Right lung (tissue), 5 donors: Measurements from ENCODE around the gene LRRC45. TPM values are rescaled to one million over a fixed set of nuclear protein-coding genes. Genes with fewer than 3 reads are reported as not detected.

Experiments
- DNase-seq, 2 donors: peaks; one replicate each; pipeline ENCODE4 v3.0.0-alpha.2; 2013
- polyA plus RNA-seq, 5 donors: library from polyadenylated mRNA; unstranded; fragments of 120-200 nt; gene quantifications; one replicate each; pipeline versions ENCODE4 v1.2.1 to v1.2.3, GENCODE V29; 2013; ENCODE audit warnings: inconsistent platforms in 1 of 5, low replicate concordance in 1 of 5; ENCODE audit not compliant: insufficient read length in 5 of 5, insufficient read depth in 1 of 5

Gene LRRC45
- polyA plus RNA-seq, 5 donors: 11.4 to 24.3 (median 16.9) TPM

DNA sequence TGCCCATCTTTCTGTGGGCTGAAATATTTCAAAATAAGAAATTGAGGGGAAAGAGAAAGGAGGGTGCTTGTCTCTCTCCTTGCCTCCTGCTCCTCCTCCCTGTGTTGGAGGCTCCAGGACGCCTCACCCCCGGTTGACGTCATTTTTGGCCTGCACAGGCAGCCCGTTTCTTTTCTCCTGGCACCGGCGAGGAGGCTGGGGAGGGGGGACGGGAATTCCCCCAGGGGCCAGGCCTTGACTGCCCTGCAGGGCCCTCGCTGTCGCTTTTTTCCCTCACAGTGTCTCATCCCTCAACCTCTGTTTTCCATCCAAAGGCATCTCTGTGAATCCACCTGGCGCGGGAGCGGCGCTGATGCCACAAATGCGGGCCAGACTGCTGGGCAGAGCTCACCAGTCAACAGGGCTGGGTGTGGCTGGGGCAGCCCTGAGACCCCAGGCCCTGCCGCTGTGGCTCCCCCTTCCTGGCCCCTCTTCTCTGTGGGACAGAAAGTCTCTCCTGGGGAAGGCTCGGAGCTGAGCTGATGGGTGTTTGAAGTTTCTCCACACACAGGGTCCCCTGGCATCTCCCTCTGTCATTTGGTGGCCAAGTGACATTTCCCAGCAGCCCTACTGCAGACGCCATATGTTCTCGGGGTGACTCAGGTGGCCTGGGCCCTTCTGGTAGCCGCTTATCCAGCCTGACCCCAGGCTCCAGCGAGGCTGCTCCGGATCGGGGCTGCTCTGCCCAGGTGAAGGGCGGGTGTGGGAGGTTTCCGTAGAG, 16.5 kb upstream of the LRRC45 start:
- DNase-seq: no peak

DNA sequence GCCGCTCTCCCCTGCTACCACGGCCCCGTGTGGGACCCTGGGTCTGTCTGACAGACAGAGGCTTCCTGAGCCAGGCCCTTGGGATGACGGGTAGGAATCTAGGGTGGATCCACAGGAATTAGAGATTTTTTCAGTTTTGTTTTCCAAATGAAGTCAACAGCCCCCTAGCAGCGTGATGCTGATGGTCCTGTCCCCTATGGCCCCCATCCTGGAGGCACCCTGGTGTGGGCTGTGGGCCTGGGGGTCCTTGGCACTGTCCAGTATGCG, 15.9 kb upstream of the LRRC45 start:
- no peak for DNase-seq

DNA sequence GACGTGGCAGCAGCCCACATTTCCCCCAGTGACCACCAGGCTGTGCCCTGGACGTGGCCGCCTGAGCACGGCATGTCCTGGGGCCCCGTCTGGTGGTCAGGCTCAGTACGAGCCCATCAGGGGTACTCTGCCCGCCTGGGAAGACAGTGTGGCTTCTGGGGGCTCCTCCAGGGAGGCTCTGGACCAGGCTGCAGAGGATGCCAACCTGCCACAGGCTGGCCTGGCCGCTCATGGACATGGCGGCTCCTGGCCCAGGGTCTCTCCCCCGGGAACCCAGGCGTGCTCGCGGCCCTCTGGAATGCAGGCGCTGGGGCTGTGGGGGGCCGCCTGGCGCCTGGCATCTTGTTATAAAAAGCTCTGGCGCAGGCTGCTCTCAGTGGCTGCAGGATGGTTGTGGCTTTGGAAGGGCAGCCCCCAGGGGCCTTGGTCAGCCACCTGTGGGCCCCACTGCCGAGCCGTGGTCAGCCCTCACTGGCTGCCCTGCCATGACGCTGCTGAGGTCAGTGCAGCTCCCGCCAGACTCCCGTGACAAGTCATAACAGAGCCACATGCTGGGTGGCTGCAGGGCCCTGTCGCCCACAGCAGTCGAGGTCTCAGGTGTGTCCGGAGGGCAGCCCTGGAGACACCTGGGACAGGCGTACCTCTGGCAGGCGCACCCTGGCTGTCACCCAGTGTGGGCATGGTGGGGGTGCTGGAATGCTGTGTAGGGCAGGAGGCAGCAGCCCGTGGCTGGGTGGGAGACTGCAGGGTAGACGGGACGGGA, 15.4 kb upstream of the LRRC45 start:
- DNase-seq: no peak

DNA sequence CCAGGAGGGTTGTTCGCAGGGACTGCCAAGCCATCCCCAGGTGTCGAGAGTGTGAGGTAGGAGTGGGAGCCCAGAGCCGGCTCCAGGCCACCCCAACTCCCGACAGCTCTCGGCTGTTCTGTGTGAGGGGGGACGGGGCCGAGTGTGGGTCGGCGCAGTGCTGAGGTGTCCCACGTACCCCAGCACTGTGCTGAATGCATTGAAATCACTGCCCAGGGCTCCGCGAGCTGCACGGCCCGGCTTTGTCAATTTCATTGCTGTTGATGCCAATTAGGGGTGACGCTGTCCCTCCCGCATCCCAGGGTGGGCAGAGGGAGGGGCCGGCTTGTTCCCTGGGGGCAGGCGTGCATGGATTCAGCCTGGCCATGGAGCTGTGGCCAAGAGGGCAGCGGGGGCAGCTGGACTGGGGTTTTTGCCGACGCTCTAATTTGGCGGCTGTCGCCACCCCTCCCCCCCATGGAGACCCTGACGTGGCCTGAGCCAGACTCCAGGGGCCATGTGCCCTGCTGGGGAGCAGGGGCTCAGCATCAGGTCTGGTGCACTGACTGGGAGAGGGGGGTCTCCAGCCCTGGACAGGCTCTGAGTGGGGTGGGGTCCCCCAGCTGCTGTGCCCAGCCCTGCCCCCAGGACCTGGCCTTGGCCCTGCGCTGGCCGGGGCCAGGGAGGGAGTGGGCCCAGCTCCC, 14.7 kb upstream of the LRRC45 start:
- no peak for DNase-seq

DNA sequence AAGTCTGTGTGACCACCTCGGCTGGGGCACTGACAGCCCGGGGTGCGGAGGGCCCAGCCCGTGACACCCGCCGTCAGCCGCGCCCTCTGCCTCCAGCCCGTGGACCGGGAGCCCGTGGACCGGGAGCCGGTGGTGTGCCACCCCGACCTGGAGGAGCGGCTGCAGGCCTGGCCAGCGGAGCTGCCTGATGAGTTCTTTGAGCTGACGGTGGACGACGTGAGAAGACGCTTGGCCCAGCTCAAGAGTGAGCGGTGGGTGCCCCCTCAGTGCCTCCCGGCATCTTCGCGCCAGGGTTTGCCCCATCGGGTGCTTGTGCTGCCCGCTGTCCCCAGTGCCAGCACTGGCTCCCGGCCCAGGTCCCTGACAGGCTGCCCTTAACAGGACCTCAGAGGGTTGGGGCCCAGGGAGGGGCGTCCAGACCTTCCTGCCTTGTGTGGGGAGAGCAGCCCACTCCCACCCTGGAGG, 14.1 kb upstream of the LRRC45 start:
- no peak for DNase-seq

DNA sequence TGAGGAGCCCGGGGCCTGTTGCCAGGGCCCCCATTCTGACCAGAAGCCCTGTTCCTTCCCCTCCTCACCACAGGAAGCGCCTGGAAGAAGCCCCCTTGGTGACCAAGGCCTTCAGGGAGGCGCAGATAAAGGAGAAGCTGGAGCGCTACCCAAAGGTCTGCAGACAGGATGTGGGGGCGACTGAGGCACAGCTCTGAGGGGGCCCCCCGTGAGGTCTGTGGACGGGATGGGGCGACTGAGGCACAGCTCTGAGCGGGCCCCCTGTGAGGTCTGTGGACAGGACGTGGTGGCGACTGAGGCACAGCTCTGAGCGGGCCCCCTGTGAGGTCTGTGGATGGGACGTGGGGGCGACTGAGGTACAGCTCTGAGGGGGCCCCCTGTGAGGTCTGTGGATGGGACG, 13.7 kb upstream of the LRRC45 start:
- DNase-seq: no peak

DNA sequence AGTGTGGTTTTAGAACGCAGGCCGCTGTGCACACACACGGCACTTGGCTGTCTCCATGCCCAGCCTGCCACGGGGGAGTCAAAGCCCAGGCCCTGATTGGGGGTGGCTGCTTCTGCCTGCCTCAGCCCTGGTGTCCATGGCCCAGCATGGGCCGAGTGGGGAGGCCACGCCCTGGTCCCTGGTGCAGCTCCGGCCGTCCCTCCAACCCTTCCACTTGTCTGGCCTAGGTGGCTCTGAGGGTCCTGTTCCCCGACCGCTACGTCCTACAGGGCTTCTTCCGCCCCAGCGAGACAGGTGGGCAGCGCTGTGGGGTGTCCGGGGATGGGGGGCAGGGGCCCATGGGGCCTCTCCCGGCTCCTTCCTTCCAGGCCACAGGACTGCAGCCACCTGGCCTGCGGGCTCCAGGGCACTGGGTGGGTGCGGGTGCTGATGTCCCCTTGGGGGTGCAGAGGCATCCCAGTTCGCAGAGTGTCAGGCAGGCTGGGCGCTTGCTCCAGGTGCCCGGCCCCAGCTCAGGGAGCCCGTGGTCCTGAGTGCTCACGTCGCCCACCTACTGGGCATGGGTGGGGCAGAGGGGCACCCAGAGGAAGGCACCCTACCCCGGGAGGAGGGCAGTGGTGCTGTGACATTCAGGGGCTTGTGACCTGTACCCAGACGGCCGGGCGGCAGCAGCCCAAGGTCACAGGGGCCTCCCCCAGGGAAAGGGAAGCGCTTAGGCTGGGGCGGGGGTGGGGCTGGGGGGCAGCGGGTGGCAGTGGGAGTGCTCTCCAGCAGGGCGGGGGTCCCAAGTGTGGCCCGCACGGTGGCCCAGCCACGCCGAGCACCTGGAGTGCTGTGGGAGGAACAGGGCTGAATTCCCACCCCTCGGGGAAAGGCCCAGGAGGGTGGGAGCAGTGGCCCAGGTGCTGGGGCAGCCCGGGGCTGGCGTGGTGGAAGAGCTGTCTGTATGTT, 12.3 kb upstream of the LRRC45 start:
- DNase-seq: no peak

DNA sequence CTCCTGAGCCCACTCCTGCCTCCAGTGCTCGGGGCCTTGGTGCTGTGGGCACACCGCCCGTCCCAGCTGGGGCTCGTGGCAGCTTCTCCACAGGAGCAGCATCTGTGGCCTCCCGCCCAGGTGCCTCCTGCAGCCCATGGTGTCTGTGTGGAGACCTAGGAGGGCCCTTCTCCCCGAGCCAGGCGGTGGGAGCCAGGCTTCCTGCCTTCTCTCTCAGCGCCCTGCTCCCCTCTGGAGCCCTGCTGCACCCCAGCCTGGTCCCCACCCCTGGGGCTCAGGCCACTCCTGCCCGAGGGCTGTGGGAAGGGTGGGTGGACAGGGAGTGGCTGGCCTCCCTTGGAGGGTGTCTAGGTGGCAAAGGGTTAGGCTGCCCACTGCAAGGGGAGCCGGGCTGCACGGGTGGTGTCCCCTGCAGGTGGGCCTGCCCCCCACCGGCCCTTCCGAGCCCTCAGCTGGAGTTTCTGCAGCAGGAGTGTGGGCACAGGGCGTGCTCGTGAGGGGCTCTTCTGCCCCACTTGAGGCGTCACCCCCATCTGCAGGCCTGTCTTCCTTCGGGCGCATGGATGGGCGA, 11.4 kb upstream of the LRRC45 start:
- no peak for DNase-seq

DNA sequence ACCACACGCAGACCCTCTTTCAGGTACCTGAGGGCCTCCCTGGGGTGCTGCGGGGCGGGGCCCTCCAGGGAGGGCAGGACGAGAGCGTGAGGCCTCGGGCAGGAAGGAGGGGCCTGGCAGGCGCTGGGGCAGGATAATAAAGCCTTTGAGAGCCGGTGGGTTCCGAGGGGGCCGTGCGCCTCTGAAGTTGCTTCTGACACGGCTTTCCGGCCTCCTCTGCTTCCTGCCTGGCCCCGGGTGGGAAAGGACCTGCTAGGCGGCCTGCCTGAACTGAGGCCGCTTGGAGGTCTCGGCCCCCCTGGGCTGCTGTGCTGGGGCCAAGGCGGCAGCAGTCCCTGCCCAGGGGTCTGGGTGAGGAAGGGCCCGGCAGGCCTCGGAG, 10.9 kb upstream of the LRRC45 start:
- no peak for DNase-seq

DNA sequence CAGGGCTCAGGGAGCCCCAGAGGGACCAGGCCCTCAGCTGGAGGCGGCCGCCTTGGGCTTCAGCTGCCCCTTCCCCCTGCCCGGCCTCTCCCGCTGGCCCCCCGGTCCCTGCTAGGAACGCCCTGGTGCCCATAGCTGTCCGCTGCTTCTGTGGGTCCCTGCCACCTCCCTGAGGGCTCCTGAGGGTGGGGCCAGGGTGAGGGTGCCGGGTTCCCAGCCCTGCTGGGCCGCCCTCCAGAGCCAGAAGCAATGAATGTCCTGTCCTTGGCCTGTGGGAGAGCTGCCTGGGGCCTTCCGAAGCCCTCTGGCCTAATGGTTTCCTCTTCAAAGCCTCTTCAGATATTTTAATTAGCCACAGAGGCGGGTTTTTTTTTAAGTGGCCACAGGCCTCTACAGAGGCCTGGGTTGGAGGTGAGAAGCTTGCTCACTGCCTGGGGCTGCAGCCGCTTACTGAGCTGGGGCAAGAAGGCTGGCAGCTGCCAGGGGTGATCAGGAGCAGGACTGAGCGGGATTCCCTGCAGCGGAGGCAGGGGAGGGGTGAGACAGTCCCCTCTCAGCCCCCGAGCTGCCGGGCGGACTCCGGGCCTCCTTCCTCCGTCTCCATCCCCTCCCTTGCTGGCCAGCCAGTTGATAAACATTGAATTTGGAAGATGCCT, 10.3 kb upstream of the LRRC45 start:
- no peak for DNase-seq

DNA sequence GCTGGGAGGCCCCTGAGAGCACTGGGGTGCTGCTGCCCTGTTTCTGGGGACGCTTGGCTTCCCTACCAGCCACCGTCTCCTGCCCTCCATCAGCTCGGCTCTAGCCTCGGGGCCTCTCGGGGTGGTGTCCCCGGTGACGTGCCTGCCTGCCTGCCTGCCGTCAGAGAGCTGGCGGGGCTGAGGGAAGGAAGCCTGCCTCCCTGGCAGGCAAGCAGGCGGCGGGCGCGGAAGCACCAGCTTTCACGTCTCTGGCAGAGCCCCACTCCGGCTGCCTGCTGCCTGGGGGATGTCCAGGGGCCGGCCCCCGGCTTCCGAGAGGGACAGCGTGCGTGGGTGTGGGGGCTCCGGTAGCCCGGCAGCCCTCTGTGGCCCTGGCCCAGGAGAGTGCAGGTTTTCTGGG, 9.8 kb upstream of the LRRC45 start:
- no peak for DNase-seq

DNA sequence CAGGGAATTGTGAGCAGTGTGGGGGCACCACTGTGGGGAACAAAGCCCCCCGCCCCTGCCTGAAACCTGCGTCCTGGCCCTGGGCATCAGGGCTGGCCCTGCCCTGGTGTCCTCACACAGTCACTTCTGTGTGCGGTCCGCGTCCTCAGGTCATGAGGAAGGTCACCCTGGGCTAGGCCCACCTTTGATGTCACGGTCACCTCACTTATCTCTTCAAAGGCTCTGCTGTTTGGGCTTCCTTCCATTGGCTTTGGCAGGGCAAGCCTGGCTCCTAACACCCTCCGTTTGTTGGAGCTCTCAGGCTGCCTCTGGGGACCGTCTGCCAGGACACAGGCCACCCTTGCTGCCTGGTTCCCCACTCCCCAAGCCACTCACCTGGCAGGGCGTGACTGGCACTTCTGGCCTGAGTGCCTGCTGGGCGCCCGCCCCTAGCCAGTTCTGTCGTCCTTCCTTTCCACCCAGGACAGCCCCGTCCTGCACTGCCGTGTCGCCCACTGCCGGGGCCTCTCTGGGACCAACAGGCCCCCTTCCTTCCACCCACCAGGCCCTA, 9.3 kb upstream of the LRRC45 start:
- no peak for DNase-seq

DNA sequence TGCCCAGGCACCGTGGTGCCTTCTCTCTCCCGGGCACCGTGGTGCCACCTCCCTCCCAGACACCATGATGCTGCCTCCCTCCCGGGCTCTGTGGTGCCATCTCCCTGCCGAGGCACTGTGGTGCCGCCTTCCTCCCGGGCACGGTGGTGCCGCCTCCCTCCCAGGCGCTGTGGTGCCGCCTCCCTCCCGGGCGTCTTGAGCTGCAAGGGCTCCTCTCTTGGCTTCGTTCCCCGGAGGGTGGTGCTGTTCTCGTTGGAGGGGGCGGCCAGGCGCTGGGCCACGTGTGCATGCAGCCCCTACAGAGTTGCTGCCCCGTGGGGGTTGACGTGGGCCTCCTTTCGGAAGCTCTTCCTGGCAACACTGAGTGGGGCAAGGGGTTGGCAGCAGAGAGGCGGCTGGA, 8.7 kb upstream of the LRRC45 start:
- DNase-seq: no peak

DNA sequence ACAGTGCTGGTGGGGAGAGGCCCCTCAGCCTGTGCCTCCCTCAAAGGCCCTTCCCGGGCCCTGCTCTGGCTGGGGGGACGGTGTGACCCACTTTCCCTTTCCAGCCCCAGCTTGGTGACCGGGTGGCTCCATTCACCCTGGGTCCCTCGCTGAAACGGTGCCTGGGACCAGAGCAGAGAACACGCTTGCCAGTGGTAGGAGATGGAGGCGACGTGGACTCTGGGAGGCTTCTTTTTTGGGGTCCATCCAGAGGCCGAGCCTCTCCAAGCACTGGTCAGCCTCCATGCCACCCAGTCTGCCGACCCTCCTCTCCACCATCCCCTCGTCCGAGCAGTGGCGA, 8.2 kb upstream of the LRRC45 start:
- no peak for DNase-seq

DNA sequence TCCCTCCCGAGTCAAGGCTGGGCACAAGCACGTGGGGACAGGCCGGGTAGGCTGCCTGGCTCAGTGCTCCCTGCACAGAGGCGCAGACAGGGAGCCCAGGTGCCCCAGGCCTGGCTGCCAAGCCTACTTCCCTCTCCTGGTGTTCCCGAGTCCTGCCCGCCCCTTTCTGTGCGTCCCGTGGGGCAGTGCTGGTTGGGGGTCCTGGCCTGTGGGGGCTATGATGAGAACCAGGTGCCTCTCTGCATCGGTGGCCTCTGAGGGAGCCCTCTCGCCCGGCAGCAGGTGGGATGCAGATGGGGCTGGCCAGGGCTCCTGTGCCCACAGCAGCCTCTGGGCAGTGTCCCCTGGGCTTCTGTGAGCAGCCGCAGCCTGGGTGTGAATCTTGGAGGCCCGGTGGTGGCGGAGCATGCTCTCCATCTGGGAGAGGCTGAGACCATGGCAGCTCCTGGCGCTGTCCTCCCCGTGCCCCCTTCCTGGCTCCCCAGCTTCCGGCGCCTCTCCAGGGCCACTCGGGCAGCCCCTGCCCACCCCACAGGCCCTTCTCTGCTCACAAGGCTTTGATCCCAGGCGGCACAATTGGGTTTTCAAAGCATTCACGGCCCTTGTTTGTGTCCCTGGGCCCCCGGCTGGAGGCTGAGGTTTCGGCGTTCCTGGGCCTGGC, 7.7 kb upstream of the LRRC45 start:
- DNase-seq: peak in 1 of 2 donors; percentile 51

DNA sequence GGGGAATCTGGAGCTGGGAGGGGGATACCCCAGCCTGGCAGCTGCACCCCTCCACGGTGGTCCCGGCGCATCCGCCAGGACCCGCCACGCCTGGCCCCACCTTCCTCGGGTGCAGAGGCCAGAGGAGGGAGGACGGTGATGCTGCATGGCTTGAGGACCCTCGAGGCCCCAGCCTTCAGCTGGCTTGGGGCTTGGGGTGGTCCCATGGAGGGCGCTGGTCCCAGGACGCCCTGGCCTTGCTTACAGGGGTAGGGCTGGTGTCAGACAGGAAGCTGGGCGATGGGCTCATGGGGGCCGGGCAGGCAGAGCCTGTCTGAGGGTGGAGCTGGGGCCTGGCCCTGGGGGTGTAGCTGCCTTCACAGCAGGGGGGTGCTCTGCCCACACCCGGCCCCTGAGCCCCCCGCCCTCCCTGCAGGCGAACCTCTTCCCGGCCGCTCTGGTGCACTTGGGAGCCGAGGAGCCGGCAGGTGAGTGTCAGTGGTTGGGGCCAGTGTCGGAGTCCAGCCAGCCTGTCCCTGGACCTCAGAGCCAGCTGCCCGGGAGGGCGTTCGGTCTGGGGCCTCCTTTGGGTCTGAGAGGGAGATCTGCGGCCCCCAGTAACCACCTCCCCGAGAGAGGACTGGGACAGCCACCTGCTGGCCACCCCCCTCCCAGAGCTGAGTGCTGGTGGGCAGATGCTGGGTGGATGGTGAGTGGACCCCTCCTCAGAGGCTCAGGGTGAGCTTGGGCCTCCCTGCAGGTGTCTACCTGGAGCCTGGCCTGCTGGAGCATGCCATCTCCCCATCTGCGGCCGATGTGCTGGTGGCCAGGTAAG, 6.8 kb upstream of the LRRC45 start:
- no peak for DNase-seq

DNA sequence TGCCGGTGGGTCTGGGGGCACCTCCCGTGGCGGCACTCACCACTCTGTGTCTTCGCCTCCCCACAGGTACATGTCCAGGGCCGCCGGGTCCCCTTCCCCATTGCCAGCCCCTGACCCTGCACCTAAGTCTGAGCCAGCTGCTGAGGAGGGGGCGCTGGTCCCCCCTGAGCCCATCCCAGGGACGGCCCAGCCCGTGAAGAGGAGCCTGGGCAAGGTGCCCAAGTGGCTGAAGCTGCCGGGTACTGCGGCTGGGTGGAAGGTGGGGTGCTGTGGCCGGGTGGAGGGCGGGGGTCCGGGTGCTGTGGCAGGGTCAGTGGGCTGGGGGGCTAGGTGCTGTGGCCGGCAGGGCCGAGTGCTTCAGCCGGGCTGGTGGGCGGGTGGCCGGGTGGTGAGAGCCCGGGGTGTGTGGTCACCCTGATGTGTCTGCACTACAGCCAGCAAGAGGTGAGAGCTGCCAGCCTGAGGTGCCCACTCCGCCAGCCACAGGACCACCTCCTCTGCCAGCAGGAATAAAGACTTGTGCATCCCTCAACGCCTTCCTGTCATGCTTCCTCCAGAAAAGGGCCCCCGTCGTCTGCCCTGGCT, 6.1 kb upstream of the LRRC45 start:
- DNase-seq: no peak

DNA sequence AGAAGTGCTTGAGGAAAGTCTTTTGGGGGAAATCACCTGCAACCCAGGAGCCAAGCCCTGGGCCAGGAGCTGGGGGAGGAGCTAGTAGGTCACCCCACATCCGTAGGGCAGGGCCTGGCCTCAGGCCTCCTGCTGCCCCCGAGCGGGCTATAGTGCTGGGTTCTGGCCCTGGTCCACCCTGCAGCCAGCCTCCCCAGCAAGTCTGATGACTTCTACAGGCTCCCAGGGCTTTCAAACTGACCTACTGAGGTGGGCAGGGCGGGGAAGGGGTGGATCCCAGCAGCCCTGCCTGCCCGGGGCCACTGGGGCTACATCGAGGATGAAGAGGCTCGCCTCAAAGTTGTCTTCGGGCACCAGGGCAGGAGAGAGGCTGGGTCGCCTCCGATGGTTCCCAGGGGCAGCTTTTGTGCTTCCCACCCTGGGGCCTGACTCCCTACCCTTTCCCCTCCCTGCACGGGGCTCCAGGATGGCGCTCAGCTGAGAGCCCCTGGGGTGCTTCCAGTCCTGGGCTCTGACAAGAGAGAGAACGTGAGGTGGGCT, 5.4 kb upstream of the LRRC45 start:
- DNase-seq: no peak
